DMS53 (cell line): ENCODE results near the gene SUCLG1.
A peak's percentile ranks its signal among the peaks of the same experiment; 100 is the strongest.

Source experiments
- DNase-seq: peaks from one replicate; lab custom pipeline; 2025; lab: John Stamatoyannopoulos, UW

Gene SUCLG1

GRCh38 chr2:84461310-84461709 lies 2.2 kb upstream of the SUCLG1 start:
- no peak for DNase-seq

- DNase-seq: no peak
Measured at GRCh38 chr2:84460670-84461069, 1.6 kb upstream of the SUCLG1 start.

- DNase-seq: no peak
Measured at GRCh38 chr2:84459944-84460429, 907 bp upstream of the SUCLG1 start.

GRCh38 chr2:84458551-84459017 lies 496 bp downstream of the SUCLG1 start:
- DNase-seq: peak; percentile 58

- DNase-seq: no peak
Measured at GRCh38 chr2:84457686-84458085, 1.4 kb downstream of the SUCLG1 start.

- DNase-seq: no peak
Measured at GRCh38 chr2:84456156-84456555, 2.9 kb downstream of the SUCLG1 start.

- DNase-seq: no peak
Measured at GRCh38 chr2:84454581-84454980, 4.5 kb downstream of the SUCLG1 start.

GRCh38 chr2:84452624-84453023 lies 6.5 kb downstream of the SUCLG1 start:
- no peak for DNase-seq

- no peak for DNase-seq
Measured at GRCh38 chr2:84451579-84451978, 7.5 kb downstream of the SUCLG1 start.

- DNase-seq: peak; percentile 14
Measured at GRCh38 chr2:84450288-84451227, 8.5 kb downstream of the SUCLG1 start.

GRCh38 chr2:84449711-84450110 lies 9.4 kb downstream of the SUCLG1 start:
- no peak for DNase-seq

GRCh38 chr2:84449055-84449454 lies 10.0 kb downstream of the SUCLG1 start:
- no peak for DNase-seq

GRCh38 chr2:84443477-84443876 lies 15.6 kb downstream of the SUCLG1 start:
- no peak for DNase-seq

GRCh38 chr2:84442888-84443287 lies 16.2 kb downstream of the SUCLG1 start:
- no peak for DNase-seq

GRCh38 chr2:84441505-84441904 lies 17.6 kb downstream of the SUCLG1 start:
- no peak for DNase-seq

- DNase-seq: no peak
Measured at GRCh38 chr2:84441036-84441435, 18.0 kb downstream of the SUCLG1 start.

GRCh38 chr2:84435345-84436025 lies 23.6 kb downstream of the SUCLG1 start:
- DNase-seq: no peak

- no peak for DNase-seq
Measured at GRCh38 chr2:84429328-84429727, 29.8 kb downstream of the SUCLG1 start.

- DNase-seq: no peak
Measured at GRCh38 chr2:84427235-84428138, 31.6 kb downstream of the SUCLG1 start.

- no peak for DNase-seq
Measured at GRCh38 chr2:84425310-84425709, 33.8 kb downstream of the SUCLG1 start.

- DNase-seq: peak; percentile 53
Measured at GRCh38 chr2:84424152-84424551, 34.9 kb downstream of the SUCLG1 start.

- DNase-seq: no peak
Measured at GRCh38 chr2:84421791-84422190, 37.3 kb downstream of the SUCLG1 start.
